DOHH2 (cell line): ENCODE data around the gene AHCTF1.

Experiments
- H3F3A ChIP-seq: fragments of 200-600 bp; sonication (generic), shearing (Covaris generic); 2 replicates; pipeline ENCODE4 v1.6.0; 2016; ENCODE audit warnings: antibody characterized with exemption, mild to moderate bottlenecking; ENCODE audit not compliant: control insufficient read depth, insufficient read depth
- H3K27ac ChIP-seq: fragments of 200-600 bp; sonication (generic); 2 replicates; pipeline ENCODE4 v1.5.1; 2014; ENCODE audit warnings: low read depth, mild to moderate bottlenecking, low read length, moderate library complexity
- H3K27me3 ChIP-seq: fragments of 200-600 bp; sonication (generic); 2 replicates; pipeline ENCODE4 v1.6.1; 2014; ENCODE audit warnings: mild to moderate bottlenecking, low read length, mixed read lengths; ENCODE audit not compliant: control insufficient read depth
- H3K36me3 ChIP-seq: fragments of 200-600 bp; sonication (generic); 2 replicates; pipeline ENCODE4 v1.6.1; 2014; ENCODE audit warnings: mild to moderate bottlenecking, low read length, moderate library complexity, mixed read lengths; ENCODE audit not compliant: control insufficient read depth
- H3K4me1 ChIP-seq: fragments of 200-600 bp; sonication (generic); 2 replicates; pipeline ENCODE4 v1.6.1; 2014; ENCODE audit warnings: mild to moderate bottlenecking, low read length, mixed read lengths; ENCODE audit not compliant: control insufficient read depth
- H3K4me2 ChIP-seq: fragments of 200-600 bp; sonication (generic); 2 replicates; pipeline ENCODE4 v1.6.0; 2014; ENCODE audit warnings: mild to moderate bottlenecking, low read length, moderate library complexity
- H3K4me3 ChIP-seq: fragments of 200-600 bp; sonication (generic); 2 replicates; pipeline ENCODE4 v1.5.1; 2014; ENCODE audit warnings: mild to moderate bottlenecking, low read length, mixed read lengths
- H3K79me2 ChIP-seq: fragments of 200-600 bp; sonication (generic); 2 replicates; pipeline ENCODE4 v1.6.1; 2014; ENCODE audit warnings: mild to moderate bottlenecking, low read length, mixed read lengths; ENCODE audit not compliant: control insufficient read depth
- H3K9me2 ChIP-seq: fragments of 200-600 bp; sonication (generic); replicated peaks from 2 replicates; pipeline ENCODE4 v1.6.1; 2014; ENCODE audit warnings: mild to moderate bottlenecking, low read length, mixed read lengths; ENCODE audit not compliant: control insufficient read depth
- H3K9me3 ChIP-seq: fragments of 200-600 bp; sonication (generic); 2 replicates; pipeline ENCODE4 v1.6.1; 2014; ENCODE audit warnings: antibody characterized with exemption, low read length, mixed read lengths; ENCODE audit not compliant: control insufficient read depth, insufficient read depth
- H4K20me1 ChIP-seq: fragments of 200-600 bp; sonication (generic); 2 replicates; pipeline ENCODE4 v1.6.0; 2014; ENCODE audit warnings: low read depth, mild to moderate bottlenecking, antibody characterized with exemption, low read length, moderate library complexity; ENCODE audit not compliant: control insufficient read depth, insufficient read depth
- EZH2phosphoT487 ChIP-seq: fragments of 200-600 bp; sonication (generic); IDR thresholded peaks from 2 replicates; pipeline ENCODE4 v1.6.1; 2017; ENCODE audit warnings: borderline replicate concordance, mild to moderate bottlenecking, antibody characterized with exemption, low read length, moderate library complexity, mixed read lengths
- TF ChIP-seq, protein P1 (sequence below): fragments of 200-600 bp; sonication (generic); IDR thresholded peaks from one replicate; pipeline ENCODE4 v1.5.1; 2014; ENCODE audit warnings: antibody characterized with exemption, mild to moderate bottlenecking, low read depth, low read length; ENCODE audit not compliant: poor library complexity, severe bottlenecking

The AHCTF1 gene

DNA sequence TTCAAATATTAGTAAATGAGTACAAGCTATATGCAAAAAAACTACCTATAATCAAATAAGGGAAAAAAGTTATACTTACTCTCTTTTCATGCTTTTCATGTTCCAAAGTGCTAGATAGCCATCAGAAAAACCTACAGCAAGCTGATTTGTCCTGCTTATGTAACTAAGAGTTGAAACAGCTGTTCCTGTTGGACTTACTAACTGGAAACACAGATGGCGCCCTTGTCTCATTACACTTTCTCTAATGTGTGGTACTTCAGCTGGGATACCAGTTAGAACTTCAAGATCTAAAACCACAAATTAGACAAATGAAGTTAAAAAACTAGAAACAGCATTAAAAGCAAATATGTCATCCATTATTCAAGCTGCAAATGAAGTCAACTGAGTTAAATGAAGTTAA is 24.3 kb downstream of the AHCTF1 start:
- Histone ChIP-seq H3K79me2 (peaks cover 45% of the 10 kb centered on the region), H3K36me3 (peaks cover 83% of the 10 kb centered on the region), H3K4me3 (no peak overlapping the region)

DNA sequence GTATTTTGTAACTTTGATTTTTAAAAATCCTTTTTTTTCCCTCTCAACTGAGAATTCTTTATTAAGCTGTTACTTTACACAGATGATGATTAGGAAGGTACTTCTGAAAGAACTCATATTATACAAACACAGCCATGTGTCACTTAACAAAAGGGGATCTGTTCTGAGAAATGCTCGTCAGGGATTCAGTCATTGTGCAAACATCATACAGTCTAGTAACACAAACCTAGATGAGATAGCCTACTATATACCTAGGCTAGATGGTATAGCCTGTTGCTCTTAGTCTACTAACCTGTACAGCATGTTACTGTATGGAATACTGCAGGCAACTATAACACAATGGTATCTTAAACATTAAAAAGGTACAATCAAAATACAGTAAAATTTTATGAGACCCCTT is 24.9 kb downstream of the AHCTF1 start:
- no peak for TF ChIP-seq EZH2phosphoT487
- TF ChIP-seq, protein P1, sequence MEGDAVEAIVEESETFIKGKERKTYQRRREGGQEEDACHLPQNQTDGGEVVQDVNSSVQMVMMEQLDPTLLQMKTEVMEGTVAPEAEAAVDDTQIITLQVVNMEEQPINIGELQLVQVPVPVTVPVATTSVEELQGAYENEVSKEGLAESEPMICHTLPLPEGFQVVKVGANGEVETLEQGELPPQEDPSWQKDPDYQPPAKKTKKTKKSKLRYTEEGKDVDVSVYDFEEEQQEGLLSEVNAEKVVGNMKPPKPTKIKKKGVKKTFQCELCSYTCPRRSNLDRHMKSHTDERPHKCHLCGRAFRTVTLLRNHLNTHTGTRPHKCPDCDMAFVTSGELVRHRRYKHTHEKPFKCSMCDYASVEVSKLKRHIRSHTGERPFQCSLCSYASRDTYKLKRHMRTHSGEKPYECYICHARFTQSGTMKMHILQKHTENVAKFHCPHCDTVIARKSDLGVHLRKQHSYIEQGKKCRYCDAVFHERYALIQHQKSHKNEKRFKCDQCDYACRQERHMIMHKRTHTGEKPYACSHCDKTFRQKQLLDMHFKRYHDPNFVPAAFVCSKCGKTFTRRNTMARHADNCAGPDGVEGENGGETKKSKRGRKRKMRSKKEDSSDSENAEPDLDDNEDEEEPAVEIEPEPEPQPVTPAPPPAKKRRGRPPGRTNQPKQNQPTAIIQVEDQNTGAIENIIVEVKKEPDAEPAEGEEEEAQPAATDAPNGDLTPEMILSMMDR: no peak
- no peaks in the 10 kb centered on the region for H3K27me3 ChIP-seq
- H3K27ac ChIP-seq: no peak overlapping the region
- H3K4me1 ChIP-seq: no peaks in the 10 kb centered on the region
- no peaks in the 10 kb centered on the region for H3K9me3 ChIP-seq
- H4K20me1 ChIP-seq: no peaks in the 10 kb centered on the region
- H3K9me2 ChIP-seq: no peaks in the 10 kb centered on the region
- no peak overlapping the region for H3K4me3 ChIP-seq
- no peak overlapping the region for H3K4me2 ChIP-seq
- peaks cover 19% of the 10 kb centered on the region; the same call in 1 of the 2 replicates for H3F3A ChIP-seq
- peaks cover 45% of the 10 kb centered on the region for H3K79me2 ChIP-seq
- peaks cover 84% of the 10 kb centered on the region for H3K36me3 ChIP-seq

More for the DNA sequence above, 24.3 kb downstream of the AHCTF1 start:
- Histone ChIP-seq H3K9me2 (no peaks in the 10 kb centered on the region), H3K4me2 (no peak overlapping the region), H3K9me3 (no peaks in the 10 kb centered on the region), H3F3A (peaks cover 20% of the 10 kb centered on the region), H4K20me1 (no peaks in the 10 kb centered on the region), H3K27me3 (no peaks in the 10 kb centered on the region), H3K4me1 (no peaks in the 10 kb centered on the region), H3K27ac (no peak overlapping the region)
- TF ChIP-seq, protein P1: peak; percentile 61
- TF ChIP-seq EZH2phosphoT487: no peak

DNA sequence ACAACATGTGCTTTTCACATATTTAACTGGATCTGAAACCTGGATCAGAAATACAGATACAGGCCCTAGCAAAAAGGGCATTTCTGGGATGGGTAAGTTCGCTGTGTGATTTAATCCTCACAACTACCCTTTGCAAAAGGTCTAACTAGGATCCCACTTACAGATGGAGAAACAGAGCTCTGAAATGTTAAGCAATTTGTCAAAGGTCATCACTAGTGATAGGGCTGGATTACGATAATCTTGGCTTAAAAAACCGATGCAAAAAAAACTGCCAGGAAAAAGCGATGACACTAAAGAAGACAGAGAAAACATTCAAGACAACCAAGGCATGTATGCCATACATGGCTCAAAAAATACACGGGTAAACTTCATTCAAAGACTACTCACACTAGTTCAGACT is 29.9 kb downstream of the AHCTF1 start:
- Histone ChIP-seq H3K4me1 (no peaks in the 10 kb centered on the region), H4K20me1 (no peaks in the 10 kb centered on the region), H3K27me3 (no peaks in the 10 kb centered on the region), H3K9me2 (no peaks in the 10 kb centered on the region), H3K9me3 (no peaks in the 10 kb centered on the region), H3K4me3 (no peak overlapping the region), H3F3A (peaks cover 2% of the 10 kb centered on the region; the same call in 1 of the 2 replicates), H3K79me2 (peaks cover 13% of the 10 kb centered on the region), H3K36me3 (peaks cover 93% of the 10 kb centered on the region), H3K4me2 (no peak overlapping the region), H3K27ac (no peak overlapping the region)
- TF ChIP-seq EZH2phosphoT487: no peak
- TF ChIP-seq, protein P1: no peak

DNA sequence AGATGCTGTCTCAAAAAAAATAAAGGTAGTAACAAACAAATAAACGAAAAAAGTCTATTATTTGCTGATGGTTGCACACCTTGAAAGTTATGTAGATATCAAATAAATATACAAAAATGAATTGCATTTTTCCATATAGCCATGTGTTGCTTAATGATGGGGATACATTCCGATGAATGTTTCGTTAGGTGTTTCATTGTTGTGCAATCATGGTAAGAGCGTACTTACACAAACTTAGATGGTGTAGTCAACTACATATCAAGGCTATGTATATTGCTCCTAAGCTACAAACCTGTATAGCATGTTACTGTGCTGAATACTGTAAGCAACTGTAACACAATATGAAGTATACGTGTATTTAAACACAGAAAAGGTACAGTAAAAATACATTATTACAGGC is 34.4 kb downstream of the AHCTF1 start:
- H3K4me2 ChIP-seq: no peak overlapping the region
- TF ChIP-seq, protein P1: no peak
- no peak for TF ChIP-seq EZH2phosphoT487
- peaks cover 96% of the 10 kb centered on the region for H3K36me3 ChIP-seq
- no peaks in the 10 kb centered on the region for H3K27me3 ChIP-seq
- H3K79me2 ChIP-seq: no peaks in the 10 kb centered on the region; the same call in 1 of the 2 replicates
- peaks cover 2% of the 10 kb centered on the region; the same call in 1 of the 2 replicates for H3F3A ChIP-seq
- H3K27ac ChIP-seq: no peak overlapping the region
- H3K9me2 ChIP-seq: no peaks in the 10 kb centered on the region
- H4K20me1 ChIP-seq: no peaks in the 10 kb centered on the region
- H3K4me1 ChIP-seq: no peaks in the 10 kb centered on the region
- no peaks in the 10 kb centered on the region for H3K9me3 ChIP-seq
- H3K4me3 ChIP-seq: no peak overlapping the region
